NCI-H2081 treated with DMSO at 0.1 percent for 48 hours (cell line): ENCODE data around the gene RSRP1.
"Not testable (repeated sequence)": the region's sequence is repeated elsewhere in the genome, so short reads cannot be mapped to it uniquely, and the experiment has no call there.

ENCODE experiments used
- DNase-seq: peaks from one replicate; lab custom pipeline; 2025; lab: John Stamatoyannopoulos, UW

Gene RSRP1

GRCh38 chr1:25247024-25247828 lies at the start of gene RSRP1:
Gene RSRP1 (minus strand): TSS chr1:25247454. CDS start chr1:25246963, 491 bp downstream.
- DNase-seq, result peak; percentile 89

- DNase-seq, result not testable (repeated sequence)
Measured at GRCh38 chr1:25296501-25296900, 49.2 kb upstream of the RSRP1 start.

GRCh38 chr1:25294889-25295826 lies 47.9 kb upstream of the RSRP1 start:
- DNase-seq, result not testable (repeated sequence)

- DNase-seq, result not testable (repeated sequence)
Measured at GRCh38 chr1:25293426-25293825, 46.2 kb upstream of the RSRP1 start.

- not testable (repeated sequence) for DNase-seq
Measured at GRCh38 chr1:25290043-25290442, 42.8 kb upstream of the RSRP1 start.

- not testable (repeated sequence) for DNase-seq
Measured at GRCh38 chr1:25288573-25289101, 41.4 kb upstream of the RSRP1 start.

GRCh38 chr1:25287164-25287563 lies 39.9 kb upstream of the RSRP1 start:
- not testable (repeated sequence) for DNase-seq

- DNase-seq, result not testable (repeated sequence)
Measured at GRCh38 chr1:25285862-25286261, 38.6 kb upstream of the RSRP1 start.

- not testable (repeated sequence) for DNase-seq
Measured at GRCh38 chr1:25279693-25280111, 32.4 kb upstream of the RSRP1 start.

- not testable (repeated sequence) for DNase-seq
Measured at GRCh38 chr1:25278790-25279189, 31.5 kb upstream of the RSRP1 start.

GRCh38 chr1:25278358-25278757 lies 31.1 kb upstream of the RSRP1 start:
- not testable (repeated sequence) for DNase-seq

- not testable (repeated sequence) for DNase-seq
Measured at GRCh38 chr1:25277295-25277694, 30.0 kb upstream of the RSRP1 start.

- DNase-seq, result not testable (repeated sequence)
Measured at GRCh38 chr1:25275648-25276047, 28.4 kb upstream of the RSRP1 start.

GRCh38 chr1:25272238-25272637 lies 25.0 kb upstream of the RSRP1 start, which contains the start of gene RHD:
Gene RHD (plus strand): TSS chr1:25272509. CDS start chr1:25272548, 39 bp downstream.
- DNase-seq, result not testable (repeated sequence)

- not testable (repeated sequence) for DNase-seq
Measured at GRCh38 chr1:25268143-25268760, 21.0 kb upstream of the RSRP1 start.

GRCh38 chr1:25267288-25268142 lies 20.3 kb upstream of the RSRP1 start:
- DNase-seq, result not testable (repeated sequence)

GRCh38 chr1:25266554-25267287 lies 19.5 kb upstream of the RSRP1 start:
- not testable (repeated sequence) for DNase-seq

GRCh38 chr1:25260336-25260735 lies 13.1 kb upstream of the RSRP1 start:
- DNase-seq, result not testable (repeated sequence)

GRCh38 chr1:25259813-25260212 lies 12.6 kb upstream of the RSRP1 start:
- DNase-seq, result not testable (repeated sequence)

GRCh38 chr1:25257196-25257595 lies 9.9 kb upstream of the RSRP1 start:
- DNase-seq, result no peak
